ENCODE measurements around the gene RHOD. TPM values are rescaled to one million over a fixed set of nuclear protein-coding genes. Genes with fewer than 3 reads are reported as not detected.

The RHOD gene
- total RNA-seq, 1 experiment from 2014 or later, result not detected

DNA sequence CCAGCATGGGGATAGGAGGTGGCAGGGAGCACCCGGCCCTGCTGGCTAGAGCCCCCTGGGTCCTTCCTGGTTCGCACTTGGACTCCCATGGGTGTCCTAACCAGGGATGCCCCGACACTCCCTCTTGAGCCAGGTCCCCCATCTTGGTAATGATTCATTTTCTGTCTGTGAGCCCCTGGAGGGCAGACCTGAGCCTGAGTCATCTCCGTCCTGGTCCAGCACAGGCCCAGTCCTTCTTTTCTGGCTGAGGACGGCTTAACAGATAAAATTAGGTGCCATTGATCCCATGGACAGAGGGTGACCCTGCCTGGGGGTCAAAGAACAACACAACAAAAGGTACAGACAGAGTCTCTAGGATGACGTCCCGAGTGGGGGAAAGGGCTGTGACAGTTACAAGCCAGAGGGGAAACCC is 3.5 kb downstream of the RHOD start:
- Histone ChIP-seq H3K79me2 (ENCODE audit: low read length) (no peaks in the 10 kb centered on the region), H3K4me1 (ENCODE audit: low read length) (no peaks in the 10 kb centered on the region), H3K36me3 (ENCODE audit: insufficient read depth, low read length) (no peaks in the 10 kb centered on the region), H3K4me3 (ENCODE audit: low read length) (no peak overlapping the region), H3K27me3 (ENCODE audit: low read length) (no peaks in the 10 kb centered on the region), H3K9ac (ENCODE audit: low read length) (no peak overlapping the region), H2AFZ (ENCODE audit: low read length) (no peak overlapping the region), H4K20me1 (ENCODE audit: insufficient read depth, low read depth, low read length) (no peaks in the 10 kb centered on the region), H3K9me3 (ENCODE audit: low read length) (no peaks in the 10 kb centered on the region), H3K4me2 (ENCODE audit: low read depth, low read length, poor library complexity, severe bottlenecking) (no peak overlapping the region), H3K27ac (ENCODE audit: low read length) (no peak overlapping the region), H3K9me2 (replicated peaks; ENCODE audit: insufficient read depth, low read length) (no peaks in the 10 kb centered on the region)
- no peak for DNase-seq

DNA sequence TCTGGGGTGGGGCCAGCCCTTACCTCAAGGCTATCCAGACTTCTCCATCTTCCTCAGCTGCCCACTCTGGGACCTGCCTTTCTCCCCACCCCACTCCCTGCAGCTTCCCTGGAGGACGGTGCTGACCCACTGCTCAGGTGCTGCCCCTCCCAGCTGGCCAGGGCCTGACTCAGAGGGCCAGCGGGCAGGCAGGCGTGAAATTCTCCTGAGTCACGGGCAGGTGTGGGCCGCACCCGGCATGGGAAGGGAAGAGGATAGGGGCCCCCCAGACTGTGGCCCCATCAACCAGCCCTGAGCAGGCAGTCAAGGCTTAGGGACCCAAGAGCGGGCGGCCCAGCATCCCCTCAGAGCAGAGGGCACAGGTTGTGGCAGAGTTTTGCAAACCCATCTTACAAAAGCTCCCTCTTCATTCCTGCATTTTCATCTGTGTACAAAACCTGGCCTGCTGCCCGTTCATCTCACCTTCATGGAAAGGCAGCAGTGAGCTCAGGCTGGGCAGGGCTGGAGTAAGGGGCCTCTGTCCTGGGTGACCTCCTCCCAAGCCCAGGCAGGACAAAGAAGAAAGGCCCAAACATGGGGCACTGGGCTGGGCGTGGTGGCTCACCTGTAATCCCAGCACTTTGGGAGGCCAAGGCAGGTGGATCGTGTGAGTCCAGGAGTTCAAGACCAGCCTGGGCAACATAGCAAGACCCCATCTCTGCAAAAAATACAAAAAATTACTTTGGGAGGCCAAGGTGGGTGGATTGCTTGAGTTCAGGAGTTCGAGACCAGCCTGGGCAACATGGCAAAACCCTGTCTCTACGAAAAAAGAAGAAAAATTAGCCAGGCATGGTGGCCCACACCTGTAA is 6.1 kb downstream of the RHOD start:
- no peaks in the 10 kb centered on the region for H4K20me1 ChIP-seq (ENCODE audit: insufficient read depth, low read depth, low read length)
- H3K4me3 ChIP-seq (ENCODE audit: low read length), result no peak overlapping the region
- H3K4me1 ChIP-seq (ENCODE audit: low read length), result no peaks in the 10 kb centered on the region
- no peak overlapping the region for H2AFZ ChIP-seq (ENCODE audit: low read length)
- H3K27ac ChIP-seq (ENCODE audit: low read length), result no peak overlapping the region
- DNase-seq, result no peak
- H3K9me3 ChIP-seq (ENCODE audit: low read length), result no peaks in the 10 kb centered on the region
- no peaks in the 10 kb centered on the region for H3K9me2 ChIP-seq (replicated peaks; ENCODE audit: insufficient read depth, low read length)
- H3K79me2 ChIP-seq (ENCODE audit: low read length), result no peaks in the 10 kb centered on the region
- no peaks in the 10 kb centered on the region for H3K36me3 ChIP-seq (ENCODE audit: insufficient read depth, low read length)
- no peak overlapping the region for H3K4me2 ChIP-seq (ENCODE audit: low read depth, low read length, poor library complexity, severe bottlenecking)
- no peaks in the 10 kb centered on the region for H3K27me3 ChIP-seq (ENCODE audit: low read length)
- no peak overlapping the region for H3K9ac ChIP-seq (ENCODE audit: low read length)

DNA sequence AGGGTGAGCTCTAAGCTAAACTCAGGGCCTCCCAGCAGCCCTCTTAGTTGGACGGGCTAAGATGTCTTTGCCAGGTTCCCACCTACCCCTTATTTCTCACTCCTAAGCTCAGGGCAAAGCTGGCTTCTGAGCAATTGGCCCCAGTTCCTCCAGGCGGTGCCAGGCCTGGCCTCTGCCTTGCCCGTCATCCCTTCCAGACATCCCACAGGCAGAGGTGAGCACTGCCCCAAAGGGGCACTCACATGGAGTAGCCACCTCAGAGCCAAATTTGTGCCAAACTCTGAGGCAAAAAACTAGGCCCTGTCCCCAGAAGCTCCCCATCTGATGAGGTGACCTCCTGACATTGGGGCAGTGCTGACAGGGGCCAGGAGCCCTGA is 9.7 kb downstream of the RHOD start:
- no peaks in the 10 kb centered on the region for H3K79me2 ChIP-seq (ENCODE audit: low read length)
- no peak overlapping the region for H2AFZ ChIP-seq (ENCODE audit: low read length)
- no peaks in the 10 kb centered on the region for H3K4me1 ChIP-seq (ENCODE audit: low read length)
- H4K20me1 ChIP-seq (ENCODE audit: insufficient read depth, low read depth, low read length), result no peaks in the 10 kb centered on the region
- no peaks in the 10 kb centered on the region for H3K27me3 ChIP-seq (ENCODE audit: low read length)
- no peak for DNase-seq
- H3K4me2 ChIP-seq (ENCODE audit: low read depth, low read length, poor library complexity, severe bottlenecking), result no peak overlapping the region
- no peaks in the 10 kb centered on the region for H3K9me3 ChIP-seq (ENCODE audit: low read length)
- no peaks in the 10 kb centered on the region for H3K9me2 ChIP-seq (replicated peaks; ENCODE audit: insufficient read depth, low read length)
- no peaks in the 10 kb centered on the region for H3K36me3 ChIP-seq (ENCODE audit: insufficient read depth, low read length)
- H3K4me3 ChIP-seq (ENCODE audit: low read length), result no peak overlapping the region
- H3K27ac ChIP-seq (ENCODE audit: low read length), result no peak overlapping the region
- no peak overlapping the region for H3K9ac ChIP-seq (ENCODE audit: low read length)

DNA sequence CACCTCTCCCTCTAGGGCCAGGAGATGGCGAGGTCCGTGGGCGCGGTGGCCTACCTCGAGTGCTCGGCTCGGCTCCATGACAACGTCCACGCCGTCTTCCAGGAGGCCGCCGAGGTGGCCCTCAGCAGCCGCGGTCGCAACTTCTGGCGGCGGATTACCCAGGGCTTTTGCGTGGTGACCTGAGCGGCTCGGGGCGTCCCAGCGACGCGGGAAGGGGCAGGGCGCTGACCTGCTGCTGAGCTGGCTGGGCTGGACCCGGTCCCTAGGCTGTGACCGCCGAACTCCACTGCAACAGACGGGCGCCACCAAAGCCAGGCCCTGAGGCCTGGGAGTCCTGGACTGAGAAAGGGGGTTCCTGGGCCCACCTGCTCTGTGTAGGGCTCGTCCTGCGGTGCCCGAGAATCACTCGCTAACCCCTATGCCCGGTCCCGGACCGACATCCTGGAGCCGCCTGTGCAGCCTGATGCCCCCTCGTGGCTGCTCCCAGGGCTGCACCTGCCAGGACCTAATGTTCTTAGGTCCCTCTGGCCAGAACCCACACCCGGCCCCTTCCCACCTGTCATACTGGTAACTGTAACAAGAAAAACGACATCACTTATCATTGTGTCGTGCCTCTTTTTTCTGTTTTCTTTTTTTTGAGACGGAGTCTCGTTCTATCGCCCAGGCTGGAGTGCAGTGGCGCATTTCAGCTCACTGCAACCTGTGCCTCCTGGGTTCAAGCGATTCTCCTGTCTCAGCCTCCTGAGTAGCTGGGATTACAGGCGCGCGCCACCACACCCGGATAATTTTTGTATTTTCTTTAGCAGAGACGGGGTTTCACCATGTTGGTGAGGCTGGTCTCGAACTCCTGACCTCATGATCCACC is 15.0 kb downstream of the RHOD start:
- Histone ChIP-seq H3K4me1 (ENCODE audit: low read length) (no peaks in the 10 kb centered on the region), H3K4me3 (ENCODE audit: low read length) (no peak overlapping the region), H3K27me3 (ENCODE audit: low read length) (no peaks in the 10 kb centered on the region), H3K36me3 (ENCODE audit: insufficient read depth, low read length) (no peaks in the 10 kb centered on the region), H2AFZ (ENCODE audit: low read length) (no peak overlapping the region), H3K4me2 (ENCODE audit: low read depth, low read length, poor library complexity, severe bottlenecking) (no peak overlapping the region), H3K9ac (ENCODE audit: low read length) (no peak overlapping the region), H3K9me3 (ENCODE audit: low read length) (no peaks in the 10 kb centered on the region), H3K27ac (ENCODE audit: low read length) (no peak overlapping the region), H3K79me2 (ENCODE audit: low read length) (no peaks in the 10 kb centered on the region), H4K20me1 (ENCODE audit: insufficient read depth, low read depth, low read length) (no peaks in the 10 kb centered on the region), H3K9me2 (replicated peaks; ENCODE audit: insufficient read depth, low read length) (no peaks in the 10 kb centered on the region)
- DNase-seq, result peak; percentile 87

- H2AFZ ChIP-seq (ENCODE audit: low read length), result no peak overlapping the region
- no peaks in the 10 kb centered on the region for H3K36me3 ChIP-seq (ENCODE audit: insufficient read depth, low read length)
Measured at GRCh38 chr11:67072295-67072694, 15.6 kb downstream of the RHOD start.

GRCh38 chr11:67073908-67074307 is 17.3 kb downstream of the RHOD start:
- H3K36me3 ChIP-seq (ENCODE audit: insufficient read depth, low read length), result no peaks in the 10 kb centered on the region
- no peaks in the 10 kb centered on the region for H3K9me3 ChIP-seq (ENCODE audit: low read length)
- H3K27ac ChIP-seq (ENCODE audit: low read length), result no peak overlapping the region
- no peak overlapping the region for H2AFZ ChIP-seq (ENCODE audit: low read length)
- no peaks in the 10 kb centered on the region for H3K79me2 ChIP-seq (ENCODE audit: low read length)
- H3K9me2 ChIP-seq (replicated peaks; ENCODE audit: insufficient read depth, low read length), result no peaks in the 10 kb centered on the region
- DNase-seq, result no peak
- H3K27me3 ChIP-seq (ENCODE audit: low read length), result no peaks in the 10 kb centered on the region
- no peaks in the 10 kb centered on the region for H4K20me1 ChIP-seq (ENCODE audit: insufficient read depth, low read depth, low read length)
- no peak overlapping the region for H3K9ac ChIP-seq (ENCODE audit: low read length)
- H3K4me3 ChIP-seq (ENCODE audit: low read length), result no peak overlapping the region
- no peak overlapping the region for H3K4me2 ChIP-seq (ENCODE audit: low read depth, low read length, poor library complexity, severe bottlenecking)
- H3K4me1 ChIP-seq (ENCODE audit: low read length), result no peaks in the 10 kb centered on the region

More at GRCh38 chr11:67072295-67072694, 15.6 kb downstream of the RHOD start:
- H3K4me2 ChIP-seq (ENCODE audit: low read depth, low read length, poor library complexity, severe bottlenecking), result no peak overlapping the region
- H3K9me3 ChIP-seq (ENCODE audit: low read length), result no peaks in the 10 kb centered on the region
- H3K79me2 ChIP-seq (ENCODE audit: low read length), result no peaks in the 10 kb centered on the region
- no peak overlapping the region for H3K4me3 ChIP-seq (ENCODE audit: low read length)
- DNase-seq, result no peak
- H3K27ac ChIP-seq (ENCODE audit: low read length), result no peak overlapping the region
- H3K27me3 ChIP-seq (ENCODE audit: low read length), result no peaks in the 10 kb centered on the region
- H4K20me1 ChIP-seq (ENCODE audit: insufficient read depth, low read depth, low read length), result no peaks in the 10 kb centered on the region
- H3K9ac ChIP-seq (ENCODE audit: low read length), result no peak overlapping the region
- no peaks in the 10 kb centered on the region for H3K9me2 ChIP-seq (replicated peaks; ENCODE audit: insufficient read depth, low read length)
- H3K4me1 ChIP-seq (ENCODE audit: low read length), result no peaks in the 10 kb centered on the region

DNA sequence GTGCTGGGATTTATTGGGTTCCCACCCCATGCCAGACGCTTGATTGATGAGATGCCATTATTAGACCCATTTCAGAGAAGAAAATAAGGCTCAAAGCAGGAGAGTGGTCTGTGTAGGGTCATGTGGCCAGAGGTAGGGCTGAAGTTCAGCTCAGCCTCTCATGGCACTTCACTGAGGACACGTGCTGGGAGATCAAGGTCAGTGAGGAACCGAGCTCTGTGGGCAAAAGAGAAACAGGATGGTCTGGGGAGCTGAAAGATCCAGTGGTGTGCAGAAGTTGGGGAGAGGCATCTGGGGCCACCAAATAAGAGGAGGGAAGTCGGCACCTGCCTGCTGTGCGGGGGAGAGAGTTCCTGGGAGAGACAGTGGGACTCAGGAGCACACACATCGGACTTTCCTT is 19.6 kb downstream of the RHOD start:
- Histone ChIP-seq H2AFZ (ENCODE audit: low read length) (no peak overlapping the region), H3K4me1 (ENCODE audit: low read length) (no peaks in the 10 kb centered on the region)

DNA sequence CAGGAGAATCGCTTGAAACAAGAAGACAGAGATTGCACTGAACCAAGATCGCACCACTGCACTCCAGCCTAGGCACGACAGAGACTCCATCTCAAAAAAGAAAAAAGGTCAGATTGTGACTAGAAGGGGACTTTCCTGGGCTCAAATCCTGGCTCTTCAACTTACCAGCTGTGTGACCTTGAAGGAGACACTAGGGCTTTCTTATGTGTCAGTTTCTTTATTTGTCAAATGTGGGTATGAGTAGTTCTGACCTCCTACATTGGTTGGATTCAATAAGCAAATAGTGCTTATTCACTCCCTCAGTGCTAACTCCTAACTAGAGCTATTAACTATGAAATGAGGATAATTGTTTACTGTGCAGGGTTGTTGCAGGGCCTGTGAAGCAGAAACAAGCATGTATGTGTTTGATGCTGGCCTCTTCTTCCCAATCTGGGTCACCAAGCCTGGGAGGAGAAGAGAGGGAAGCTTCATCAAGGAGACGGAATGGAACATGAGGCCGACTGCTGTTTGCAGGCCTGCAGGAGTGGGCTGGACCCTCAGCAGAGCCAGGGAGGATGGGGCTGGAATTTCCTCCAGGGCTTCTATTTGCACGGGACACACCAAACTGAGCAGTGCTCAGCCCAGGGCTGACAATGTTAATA is 22.5 kb downstream of the RHOD start:
- no peak for DNase-seq
- Histone ChIP-seq H3K9me2 (replicated peaks; ENCODE audit: insufficient read depth, low read length) (no peaks in the 10 kb centered on the region), H3K27me3 (ENCODE audit: low read length) (no peaks in the 10 kb centered on the region), H2AFZ (ENCODE audit: low read length) (no peak overlapping the region), H3K4me2 (ENCODE audit: low read depth, low read length, poor library complexity, severe bottlenecking) (no peak overlapping the region), H3K79me2 (ENCODE audit: low read length) (no peaks in the 10 kb centered on the region), H3K4me3 (ENCODE audit: low read length) (no peak overlapping the region), H4K20me1 (ENCODE audit: insufficient read depth, low read depth, low read length) (no peaks in the 10 kb centered on the region), H3K9me3 (ENCODE audit: low read length) (no peaks in the 10 kb centered on the region), H3K36me3 (ENCODE audit: insufficient read depth, low read length) (no peaks in the 10 kb centered on the region), H3K9ac (ENCODE audit: low read length) (no peak overlapping the region), H3K27ac (ENCODE audit: low read length) (no peak overlapping the region), H3K4me1 (ENCODE audit: low read length) (peaks cover 4% of the 10 kb centered on the region)

More for the DNA sequence above, 19.6 kb downstream of the RHOD start:
- H3K9ac ChIP-seq (ENCODE audit: low read length), result no peak overlapping the region
- no peak for DNase-seq
- no peaks in the 10 kb centered on the region for H3K36me3 ChIP-seq (ENCODE audit: insufficient read depth, low read length)
- H3K27me3 ChIP-seq (ENCODE audit: low read length), result no peaks in the 10 kb centered on the region
- H3K4me2 ChIP-seq (ENCODE audit: low read depth, low read length, poor library complexity, severe bottlenecking), result no peak overlapping the region
- no peaks in the 10 kb centered on the region for H3K9me2 ChIP-seq (replicated peaks; ENCODE audit: insufficient read depth, low read length)
- no peak overlapping the region for H3K27ac ChIP-seq (ENCODE audit: low read length)
- no peak overlapping the region for H3K4me3 ChIP-seq (ENCODE audit: low read length)
- H3K9me3 ChIP-seq (ENCODE audit: low read length), result no peaks in the 10 kb centered on the region
- H3K79me2 ChIP-seq (ENCODE audit: low read length), result no peaks in the 10 kb centered on the region
- H4K20me1 ChIP-seq (ENCODE audit: insufficient read depth, low read depth, low read length), result no peaks in the 10 kb centered on the region
